GM12874 (cell line): ENCODE measurements around the gene C12orf60.

Experiments used
- CTCF ChIP-seq: IDR thresholded peaks from 2 replicates; pipeline ENCODE4 v1.5.1; 2011; ENCODE audit warnings: low read depth, mild to moderate bottlenecking, control low read depth, low read length, moderate library complexity; ENCODE audit not compliant: insufficient read depth

Gene C12orf60

DNA sequence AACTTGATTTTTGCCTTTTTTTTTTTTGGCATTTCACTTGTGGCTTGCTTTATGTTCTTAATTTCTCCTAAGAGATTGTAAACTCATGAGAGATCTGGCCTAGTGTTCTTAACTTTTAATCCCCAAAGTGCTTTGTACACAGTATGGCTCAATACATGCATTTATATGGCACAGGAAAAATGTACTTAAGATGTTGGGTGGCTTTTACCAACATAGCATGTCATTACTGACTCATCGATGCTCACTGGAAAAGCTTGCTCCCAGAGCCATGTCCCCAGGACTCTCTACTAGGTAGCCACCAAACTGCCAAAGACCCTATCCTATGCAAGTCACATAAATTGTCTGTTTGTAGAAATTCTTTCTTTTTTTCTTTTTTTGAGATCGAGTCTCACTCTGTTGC, 23.6 kb downstream of the C12orf60 start:
- TF ChIP-seq CTCF = no peak

DNA sequence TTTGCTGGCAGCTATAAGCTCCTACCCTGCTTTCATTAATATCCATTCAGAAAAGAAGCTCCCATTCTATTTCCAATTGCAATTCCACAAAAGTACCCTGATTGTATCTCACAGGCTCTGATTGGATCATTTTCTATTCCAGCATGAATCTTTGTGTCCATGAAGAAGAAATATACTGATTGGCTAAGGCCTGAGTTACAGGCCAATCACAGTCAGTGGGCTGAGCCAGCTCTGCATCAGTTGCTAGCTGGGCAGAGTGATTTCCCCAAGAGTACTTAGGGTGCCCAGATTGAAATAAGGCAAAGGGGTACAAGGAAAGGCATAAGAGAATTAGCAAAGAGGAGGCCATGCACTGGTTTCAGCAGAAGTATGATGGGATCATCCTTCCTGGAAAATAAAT, 25.4 kb downstream of the C12orf60 start:
- TF ChIP-seq CTCF = no peak

GRCh38 chr12:14833336-14833735, 29.9 kb downstream of the C12orf60 start:
- no peak for TF ChIP-seq CTCF

DNA sequence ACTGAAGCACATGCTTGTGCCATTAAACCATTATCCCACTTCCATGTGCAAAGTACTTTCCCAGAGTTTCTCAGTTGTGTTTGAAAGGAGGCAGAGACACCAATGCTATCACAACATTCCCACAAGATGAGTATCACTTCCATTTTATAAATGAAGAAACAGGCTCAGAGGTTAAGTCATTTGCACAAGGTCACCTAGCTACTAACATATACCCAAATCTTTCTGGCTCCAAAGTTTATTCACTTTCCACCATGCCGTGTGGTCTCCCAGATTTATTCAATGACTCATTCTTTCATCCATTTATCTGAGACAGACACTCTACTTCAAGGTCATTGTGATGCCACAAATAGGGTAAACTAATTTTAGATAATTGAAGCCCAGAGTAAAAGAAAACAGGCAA, 30.5 kb downstream of the C12orf60 start:
- TF ChIP-seq CTCF = no peak

GRCh38 chr12:14834509-14834908, 31.0 kb downstream of the C12orf60 start:
- TF ChIP-seq CTCF = no peak

DNA sequence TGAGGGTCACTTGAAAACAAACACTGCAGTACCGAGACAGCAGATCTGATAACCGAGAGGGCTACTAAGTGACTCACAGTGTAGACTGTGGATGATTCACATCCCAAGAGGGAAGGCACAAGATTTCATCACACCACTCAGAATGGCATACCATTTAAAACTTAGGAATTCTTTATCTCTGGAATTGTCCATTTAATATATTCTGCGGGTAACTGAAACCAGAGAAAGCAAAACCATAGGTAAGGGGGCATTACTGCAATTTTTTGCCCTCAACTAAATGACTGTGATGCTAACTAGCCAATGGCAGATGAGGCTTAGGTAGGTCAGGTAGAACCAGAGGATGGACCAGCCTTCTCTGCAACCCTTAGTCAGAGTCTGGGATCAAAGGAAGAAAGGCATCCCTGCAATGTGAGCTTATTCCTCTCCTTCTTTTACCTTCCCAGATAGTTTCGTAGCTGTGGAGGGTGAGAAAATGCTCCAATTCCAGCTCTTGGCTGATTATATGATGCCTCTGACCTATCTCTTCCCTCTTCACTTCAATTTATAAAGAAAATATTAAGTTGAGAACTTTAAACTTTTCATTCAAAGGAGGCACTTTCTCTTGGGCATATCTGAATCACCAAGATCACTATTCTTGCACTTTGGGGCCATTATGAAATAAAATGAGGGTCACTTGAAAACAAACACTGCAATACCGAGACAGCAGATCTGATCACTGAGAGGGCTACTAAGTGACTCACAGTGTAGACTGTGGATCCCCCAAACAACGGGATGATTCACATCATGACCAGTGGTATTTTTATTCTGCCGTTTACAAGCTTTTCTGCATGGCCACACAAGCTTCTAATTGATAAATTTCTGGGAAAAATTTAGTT, 33.1 kb downstream of the C12orf60 start:
- TF ChIP-seq CTCF = no peak

- no peak for TF ChIP-seq CTCF
These were observed 35.8 kb downstream of the C12orf60 start for GRCh38 chr12:14839262-14839661.
